Glutamatergic neuron (in vitro differentiated cells): ENCODE data around the gene SSR1. TPM values are rescaled to one million over a fixed set of nuclear protein-coding genes. Genes with fewer than 3 reads are reported as not detected.
A peak's percentile ranks its signal among the peaks of the same experiment; 100 is the strongest.

ENCODE experiments used
- DNase-seq: peaks from one replicate; pipeline ENCODE4 v3.0.0; 2022
- H3K27ac Mint-ChIP-seq: one replicate; pipeline ENCODE4 v1.8.0; 2020; ENCODE audit warnings: mild to moderate bottlenecking, mixed read lengths, inconsistent platforms; ENCODE audit not compliant: unreplicated experiment
- H3K27me3 Mint-ChIP-seq: one replicate; pipeline ENCODE4 v1.8.0; 2020; ENCODE audit warnings: mild to moderate bottlenecking, moderate library complexity, mixed read lengths, inconsistent platforms; ENCODE audit not compliant: unreplicated experiment
- H3K36me3 Mint-ChIP-seq: one replicate; pipeline ENCODE4 v1.8.0; 2020; ENCODE audit warnings: mild to moderate bottlenecking, mixed read lengths, inconsistent platforms; ENCODE audit not compliant: unreplicated experiment
- H3K4me1 Mint-ChIP-seq: one replicate; pipeline ENCODE4 v1.8.0; 2020; ENCODE audit warnings: mild to moderate bottlenecking, low read depth, mixed read lengths, inconsistent platforms; ENCODE audit not compliant: unreplicated experiment
- H3K4me3 Mint-ChIP-seq: one replicate; pipeline ENCODE4 v1.8.0; 2020; ENCODE audit warnings: mild to moderate bottlenecking, mixed read lengths, inconsistent platforms; ENCODE audit not compliant: unreplicated experiment
- H3K9me3 Mint-ChIP-seq: one replicate; pipeline ENCODE4 v1.8.0; 2020; ENCODE audit warnings: mild to moderate bottlenecking, moderate library complexity, mixed read lengths, inconsistent platforms; ENCODE audit not compliant: unreplicated experiment
- CTCF ChIP-seq: fragments of 200-600 bp; sonication (generic); IDR thresholded peaks from one replicate; pipeline ENCODE4 v1.5.0; 2021; ENCODE audit not compliant: partially characterized antibody, unreplicated experiment
- total RNA-seq: library from RNA; stranded (reverse); fragmentation: NEBNext Ultra II Directional; extraction: Animal tissue kit (Norgen Biotek cat#: 25700); gene quantifications from one replicate; pipeline ENCODE4 v1.2.1, GENCODE V29; 2021; ENCODE audit not compliant: unreplicated experiment

Gene SSR1
- total RNA-seq, 1 donor from 2014 or later: 113 TPM

- H3K27me3 Mint-ChIP-seq: peaks cover 6% of the 10 kb centered on the region
- H3K4me1 Mint-ChIP-seq: peaks cover 4% of the 10 kb centered on the region
- no peak for DNase-seq
- peaks cover 3% of the 10 kb centered on the region for H3K9me3 Mint-ChIP-seq
- peaks cover 5% of the 10 kb centered on the region for H3K36me3 Mint-ChIP-seq
- H3K27ac Mint-ChIP-seq: no peak overlapping the region
- H3K4me3 Mint-ChIP-seq: peak overlapping the region; percentile 95
- no peak for TF ChIP-seq CTCF
These were observed 1.8 kb downstream of the SSR1 start for GRCh38 chr6:7311176-7311575.

GRCh38 chr6:7309050-7309449 is 3.9 kb downstream of the SSR1 start:
- H3K9me3 Mint-ChIP-seq: peaks cover 2% of the 10 kb centered on the region
- TF ChIP-seq CTCF: no peak
- H3K4me1 Mint-ChIP-seq: peaks cover 3% of the 10 kb centered on the region
- H3K27ac Mint-ChIP-seq: no peak overlapping the region
- no peak overlapping the region for H3K4me3 Mint-ChIP-seq
- H3K27me3 Mint-ChIP-seq: peaks cover 6% of the 10 kb centered on the region
- DNase-seq: no peak
- peaks cover 5% of the 10 kb centered on the region for H3K36me3 Mint-ChIP-seq

GRCh38 chr6:7307533-7307932 is 5.5 kb downstream of the SSR1 start:
- no peak for TF ChIP-seq CTCF
- Mint-ChIP-seq H3K27me3 (peaks cover 6% of the 10 kb centered on the region), H3K4me3 (no peak overlapping the region), H3K36me3 (peaks cover 5% of the 10 kb centered on the region), H3K9me3 (no peaks in the 10 kb centered on the region), H3K27ac (no peak overlapping the region), H3K4me1 (peaks cover 2% of the 10 kb centered on the region)
- no peak for DNase-seq

GRCh38 chr6:7304821-7305220 is 8.2 kb downstream of the SSR1 start:
- TF ChIP-seq CTCF: no peak
- no peaks in the 10 kb centered on the region for H3K4me1 Mint-ChIP-seq
- no peak overlapping the region for H3K4me3 Mint-ChIP-seq
- H3K9me3 Mint-ChIP-seq: no peaks in the 10 kb centered on the region
- no peaks in the 10 kb centered on the region for H3K27me3 Mint-ChIP-seq
- H3K36me3 Mint-ChIP-seq: no peaks in the 10 kb centered on the region
- H3K27ac Mint-ChIP-seq: no peak overlapping the region
- no peak for DNase-seq

- DNase-seq: no peak
- H3K27me3 Mint-ChIP-seq: no peaks in the 10 kb centered on the region
- no peak overlapping the region for H3K27ac Mint-ChIP-seq
- H3K4me3 Mint-ChIP-seq: no peak overlapping the region
- H3K4me1 Mint-ChIP-seq: no peaks in the 10 kb centered on the region
- no peak for TF ChIP-seq CTCF
- H3K9me3 Mint-ChIP-seq: no peaks in the 10 kb centered on the region
- no peaks in the 10 kb centered on the region for H3K36me3 Mint-ChIP-seq
These were observed 11.3 kb downstream of the SSR1 start for GRCh38 chr6:7301702-7302101.
